SW 1271 (cell line): ENCODE measurements around the gene PPT2.

Experiments
- DNase-seq, 2 experiments: peaks; one replicate each; lab custom pipeline; 2025; lab: John Stamatoyannopoulos, UW

The PPT2 gene

GRCh38 chr6:32153564-32154513, at the start of gene PPT2:
TSS of gene PPT2 (plus strand) at chr6:32154141. CDS start at chr6:32154595, 454 bp downstream.
- peak; percentile 92 to 97 for DNase-seq

DNA sequence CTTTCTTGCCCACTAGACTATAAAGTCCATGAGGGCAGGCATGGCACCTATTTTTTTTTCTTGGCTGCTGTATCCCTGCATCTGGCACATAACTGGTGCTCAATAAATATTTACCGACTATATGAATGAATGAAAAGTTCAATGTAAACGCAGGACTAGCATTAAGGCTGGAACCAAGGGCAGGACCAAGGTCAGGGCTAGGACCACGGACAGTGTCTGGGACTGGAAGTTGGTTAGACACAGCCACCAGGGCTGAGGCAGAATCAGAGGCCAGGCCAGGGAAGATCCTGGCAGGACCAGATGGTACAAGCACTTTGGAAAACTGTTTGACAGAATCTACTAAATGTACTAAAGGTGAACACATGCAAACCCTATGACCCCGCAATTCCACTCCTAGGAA, 48.5 kb upstream of the PPT2 start:
- DNase-seq: no peak

GRCh38 chr6:32107406-32107805, 46.5 kb upstream of the PPT2 start:
- DNase-seq: peak in 1 of 2 experiments; percentile 10

DNA sequence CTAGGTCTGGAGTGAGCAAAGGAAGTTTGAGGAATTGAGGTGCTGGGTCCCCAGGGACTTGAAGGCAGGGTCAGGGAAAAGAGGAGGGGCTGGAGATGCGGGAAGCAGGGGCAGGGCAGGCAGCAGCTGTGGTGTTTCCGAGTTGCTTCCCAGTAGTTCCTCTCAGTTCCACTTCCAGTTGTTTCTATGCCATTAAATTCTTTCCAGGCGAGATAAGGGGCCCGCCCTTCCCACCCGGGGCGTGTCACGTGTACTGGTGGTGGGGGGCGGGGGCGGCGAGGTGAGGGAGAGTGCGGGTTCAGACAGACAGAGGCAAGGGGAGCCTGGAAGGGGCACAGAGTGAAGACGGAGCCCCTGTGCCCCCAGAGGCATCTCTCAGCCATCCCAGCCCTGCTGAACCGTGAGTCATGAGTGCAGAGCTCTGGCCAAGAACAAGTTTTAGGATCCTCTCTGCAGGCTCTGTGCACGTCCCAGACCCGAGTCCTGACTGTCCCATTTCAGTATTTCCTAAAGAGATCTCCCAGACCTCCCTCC, 45.8 kb upstream of the PPT2 start:
- no peak for DNase-seq

GRCh38 chr6:32108727-32109113, 45.2 kb upstream of the PPT2 start:
- DNase-seq: no peak

DNA sequence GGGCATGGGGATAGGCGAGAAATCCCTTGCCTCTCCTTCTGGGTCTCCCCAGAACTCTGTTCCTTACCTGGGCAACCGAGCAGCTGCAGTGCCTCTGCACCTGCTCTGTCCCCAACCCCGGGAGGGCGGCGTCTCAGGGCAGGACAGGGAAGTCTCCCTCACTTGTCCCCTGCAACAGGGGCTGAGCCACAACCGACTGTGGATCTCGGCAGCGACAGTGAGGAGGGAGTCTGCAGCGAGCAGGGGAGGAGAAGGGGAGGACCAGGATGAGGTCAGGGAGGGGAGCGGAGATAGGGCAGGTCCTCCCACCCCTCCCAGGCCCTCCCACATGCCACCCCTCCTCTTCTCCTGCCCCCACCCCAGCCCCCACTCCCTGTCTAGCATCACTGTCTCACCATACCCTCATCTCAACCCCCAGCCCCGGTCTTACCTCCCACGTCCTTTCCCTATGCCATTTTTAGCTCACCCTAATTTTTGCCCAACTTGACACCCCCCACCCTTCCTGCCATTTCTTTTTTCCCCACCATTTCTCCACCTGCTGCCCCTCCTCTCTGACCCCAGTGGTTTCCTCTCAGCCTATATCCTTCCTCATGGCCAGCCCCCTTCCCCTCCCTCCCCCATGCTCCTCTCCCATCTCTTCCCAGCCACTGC, 44.7 kb upstream of the PPT2 start, which contains the start of gene TNXB:
Gene TNXB (minus strand): TSS at position 225 of the 651 bp plus-strand sequence. CDS start 11,140 bp downstream, outside the sequence.
- DNase-seq: no peak

GRCh38 chr6:32109765-32110160, 44.2 kb upstream of the PPT2 start:
- DNase-seq: no peak

- DNase-seq: no peak
These were observed 43.3 kb upstream of the PPT2 start for GRCh38 chr6:32110632-32111031.

DNA sequence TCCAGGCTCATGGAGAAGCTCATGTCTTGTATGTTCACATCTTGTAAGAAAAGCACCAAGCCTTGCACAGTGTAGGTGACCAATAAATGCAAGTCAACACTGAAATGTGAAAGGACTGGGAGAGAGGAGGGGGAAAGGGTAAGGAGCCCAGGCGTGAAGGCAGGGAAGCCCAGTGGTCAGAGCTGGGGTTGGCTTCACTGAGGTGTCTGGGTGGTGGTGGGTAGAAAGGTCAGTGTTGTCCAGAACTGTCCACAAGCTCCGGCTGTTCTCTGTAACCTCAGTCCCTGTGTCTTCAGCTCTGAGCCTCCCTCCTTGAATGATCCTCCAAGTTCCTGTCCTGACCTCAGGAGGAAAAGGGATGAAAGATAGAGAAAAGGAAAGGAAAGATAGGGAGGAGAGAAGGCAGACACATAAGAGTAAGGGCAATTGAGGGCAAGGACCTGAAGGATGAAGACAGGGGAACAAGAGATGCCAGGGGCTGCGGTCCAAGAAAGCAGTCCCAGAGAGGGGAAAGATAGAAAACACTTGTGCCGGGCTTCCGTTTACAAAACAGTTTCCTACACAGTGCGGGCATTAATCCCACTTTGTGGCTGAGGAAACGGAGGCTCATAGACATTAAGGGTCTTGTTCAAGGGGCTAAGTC, 42.4 kb upstream of the PPT2 start:
- no peak for DNase-seq

GRCh38 chr6:32112431-32112980, 41.4 kb upstream of the PPT2 start:
- DNase-seq: no peak

- DNase-seq: peak; percentile 69 to 88
These were observed 40.3 kb upstream of the PPT2 start for GRCh38 chr6:32113386-32114352.

- DNase-seq: peak; percentile 74 to 79
These were observed 39.1 kb upstream of the PPT2 start for GRCh38 chr6:32114796-32115195.

- no peak for DNase-seq
These were observed 38.3 kb upstream of the PPT2 start for GRCh38 chr6:32115623-32116022.

DNA sequence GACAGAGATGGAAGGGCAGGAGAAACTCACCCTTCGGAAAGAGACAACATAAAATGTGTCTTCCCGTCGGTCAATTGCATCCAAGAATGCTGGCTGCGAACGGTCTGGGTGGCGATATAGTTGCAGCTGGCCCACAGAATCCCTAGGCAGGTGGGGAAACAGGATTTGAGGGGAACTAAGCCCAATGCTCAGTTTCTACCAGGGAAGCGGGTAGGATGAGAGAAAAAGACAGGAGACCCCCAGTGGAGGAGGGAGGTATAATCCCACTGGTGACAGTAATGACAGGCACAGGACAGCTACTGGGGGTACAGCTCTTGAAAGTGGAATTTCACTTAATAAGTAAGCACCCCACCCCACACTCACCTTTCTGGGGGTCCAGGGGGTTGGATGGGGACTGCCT, 37.3 kb upstream of the PPT2 start:
- peak in 1 of 2 experiments; percentile 56 for DNase-seq

DNA sequence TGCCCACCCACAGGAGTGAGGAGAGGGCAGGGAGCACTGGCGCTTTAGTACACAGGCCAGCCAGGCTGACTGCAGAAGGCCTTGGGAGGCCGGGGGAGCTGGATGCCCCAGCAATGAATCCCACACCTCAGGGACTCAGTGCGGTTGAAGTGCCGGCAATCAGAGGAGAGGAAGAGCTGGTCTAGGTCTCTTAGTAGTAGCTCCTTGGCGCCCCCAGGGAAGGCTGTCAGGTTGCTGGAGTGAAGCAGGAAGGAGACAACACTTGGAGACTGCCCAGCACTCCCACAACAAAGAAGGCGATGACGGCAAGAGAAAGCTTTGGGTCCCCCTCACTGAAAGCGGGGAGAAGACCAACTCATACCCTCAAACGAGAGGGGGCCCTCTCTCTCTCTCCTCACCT, 36.5 kb upstream of the PPT2 start:
- DNase-seq: no peak

DNA sequence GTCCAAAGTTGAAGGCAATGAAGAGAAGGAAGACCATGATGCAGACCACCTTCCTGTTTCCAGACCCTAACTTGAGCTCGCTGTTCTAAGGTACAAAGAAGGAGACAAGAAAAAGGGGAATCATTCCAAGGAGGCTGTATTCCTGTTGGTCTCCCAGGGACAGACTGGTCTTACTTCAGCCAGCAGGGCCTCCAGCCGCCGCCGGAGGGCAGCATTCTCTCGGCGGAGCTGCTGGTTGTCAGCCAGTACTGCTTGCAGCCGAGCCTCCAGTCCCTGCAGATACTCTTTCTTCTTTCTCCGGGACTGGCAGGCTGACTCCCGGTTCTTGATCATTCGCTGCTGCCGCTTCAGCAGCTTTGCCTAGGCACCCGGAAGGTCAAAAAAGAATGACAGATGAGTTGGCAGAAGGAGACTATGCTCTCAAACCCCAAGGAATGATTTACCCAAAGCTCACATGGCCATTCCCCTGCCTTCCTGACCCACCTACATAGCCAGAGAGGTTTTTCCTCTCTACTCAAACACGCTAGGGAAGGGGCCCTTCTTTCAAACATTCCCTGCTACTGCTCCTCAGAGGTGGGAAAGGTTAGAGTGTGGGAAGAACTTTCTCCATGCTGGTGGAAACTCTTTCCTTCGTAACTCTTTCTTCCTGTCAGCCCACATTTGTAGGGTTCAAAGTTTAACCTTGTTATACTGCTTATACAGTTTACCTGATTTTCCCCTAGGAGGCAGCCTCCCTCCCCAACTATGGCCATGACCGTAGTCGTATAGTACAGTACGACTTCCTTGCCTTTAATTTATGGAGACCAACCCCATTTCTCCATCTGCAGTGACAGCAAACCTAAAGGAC, 34.9 kb upstream of the PPT2 start:
- DNase-seq: peak; percentile 56 to 83

DNA sequence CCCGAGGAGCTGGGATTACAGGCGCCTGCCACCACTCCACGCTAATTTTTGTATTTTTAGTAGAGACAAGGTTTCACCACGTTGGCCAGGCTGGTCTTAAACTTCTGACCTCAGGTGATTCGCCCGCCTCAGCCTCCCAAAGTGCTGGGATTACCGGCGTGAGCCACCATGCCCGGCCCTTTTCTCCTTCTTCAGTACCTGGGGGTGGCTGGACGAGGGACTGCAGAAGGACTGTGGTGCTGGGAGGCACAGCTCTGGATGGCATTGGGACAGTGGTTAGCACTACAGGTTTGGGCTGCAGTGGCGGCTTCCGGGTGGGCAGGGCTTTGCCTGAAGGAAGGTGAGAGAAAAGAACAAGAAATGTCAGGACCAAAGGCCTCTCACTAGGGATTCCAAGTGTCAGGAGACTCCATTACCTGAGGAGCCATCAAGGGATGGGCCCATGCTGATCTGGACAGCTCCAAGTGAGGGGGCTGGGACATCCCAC, 33.3 kb upstream of the PPT2 start:
- no peak for DNase-seq

GRCh38 chr6:32123681-32124080, 30.3 kb upstream of the PPT2 start:
- no peak for DNase-seq

- DNase-seq: no peak
These were observed 27.1 kb upstream of the PPT2 start for GRCh38 chr6:32126880-32127279.

- DNase-seq: no peak
These were observed 26.6 kb upstream of the PPT2 start for GRCh38 chr6:32127409-32127716.
